Measurements from ENCODE around the gene KLF1.

DNA sequence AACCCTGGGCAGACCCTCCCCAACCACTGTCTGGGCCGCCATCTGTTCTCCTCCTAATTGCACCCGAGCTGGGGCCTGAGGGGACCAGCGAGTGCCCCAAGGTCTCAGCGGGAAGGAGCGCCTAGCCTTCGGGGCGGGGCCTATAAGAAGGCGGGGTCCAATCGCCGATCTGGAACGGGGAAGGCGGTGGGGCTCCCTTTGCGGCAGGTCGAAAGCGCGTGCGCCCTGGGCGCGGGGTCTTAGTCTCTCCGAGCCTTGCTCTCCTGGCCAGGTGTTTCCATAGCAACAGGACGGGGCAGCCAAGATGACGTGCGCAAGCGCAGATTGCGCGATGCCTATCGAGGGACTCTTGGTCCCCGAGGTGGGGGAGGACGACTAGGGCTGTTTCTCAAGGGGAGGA lies 45.9 kb downstream of the KLF1 start:
- TF ChIP-seq, protein P1, sequence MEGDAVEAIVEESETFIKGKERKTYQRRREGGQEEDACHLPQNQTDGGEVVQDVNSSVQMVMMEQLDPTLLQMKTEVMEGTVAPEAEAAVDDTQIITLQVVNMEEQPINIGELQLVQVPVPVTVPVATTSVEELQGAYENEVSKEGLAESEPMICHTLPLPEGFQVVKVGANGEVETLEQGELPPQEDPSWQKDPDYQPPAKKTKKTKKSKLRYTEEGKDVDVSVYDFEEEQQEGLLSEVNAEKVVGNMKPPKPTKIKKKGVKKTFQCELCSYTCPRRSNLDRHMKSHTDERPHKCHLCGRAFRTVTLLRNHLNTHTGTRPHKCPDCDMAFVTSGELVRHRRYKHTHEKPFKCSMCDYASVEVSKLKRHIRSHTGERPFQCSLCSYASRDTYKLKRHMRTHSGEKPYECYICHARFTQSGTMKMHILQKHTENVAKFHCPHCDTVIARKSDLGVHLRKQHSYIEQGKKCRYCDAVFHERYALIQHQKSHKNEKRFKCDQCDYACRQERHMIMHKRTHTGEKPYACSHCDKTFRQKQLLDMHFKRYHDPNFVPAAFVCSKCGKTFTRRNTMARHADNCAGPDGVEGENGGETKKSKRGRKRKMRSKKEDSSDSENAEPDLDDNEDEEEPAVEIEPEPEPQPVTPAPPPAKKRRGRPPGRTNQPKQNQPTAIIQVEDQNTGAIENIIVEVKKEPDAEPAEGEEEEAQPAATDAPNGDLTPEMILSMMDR (conservative IDR thresholded peaks at IDR 0.05) = no peak
- TF ChIP-seq EZH2 (IDR thresholded peaks at IDR 0.05; ENCODE audit: low read depth) = no peak

All from PC-9 (cell line).